Esophagus muscularis mucosa (tissue), 4 donors: Measurements from ENCODE around the gene KMT2D. TPM values are rescaled to one million over a fixed set of nuclear protein-coding genes. Genes with fewer than 3 reads are reported as not detected.

Experiments used
- DNase-seq: peaks from one replicate; pipeline ENCODE4 v3.0.0-alpha.2; 2017; ENCODE audit errors: extremely low spot score
- H3K27ac ChIP-seq, 4 donors: fragments of 200-600 bp; sonication (generic); replicated peaks in 1 of 4; 1 replicate in 3 of 4; 2 replicates in 1 of 4; pipeline ENCODE4 v1.5.1; 2016 to 2019; ENCODE audit warnings: mild to moderate bottlenecking in 1 of 4
- H3K27me3 ChIP-seq, 4 donors: fragments of 200-600 bp; sonication (generic); one replicate each; pipeline versions ENCODE4 v1.5.1 to v1.6.0; 2016 to 2019
- H3K36me3 ChIP-seq, 4 donors: fragments of 200-600 bp; sonication (generic); one replicate each; pipeline ENCODE4 v1.5.1; 2016 to 2019
- H3K4me1 ChIP-seq, 4 donors: fragments of 200-600 bp; sonication (generic); one replicate each; pipeline ENCODE4 v1.5.1; 2016 to 2019
- H3K4me3 ChIP-seq, 4 donors: fragments of 200-600 bp; sonication (generic); 1 replicate in 2 of 4; 2 replicates in 2 of 4; pipeline ENCODE4 v1.5.1; 2016 to 2019; ENCODE audit warnings: mild to moderate bottlenecking in 4 of 4, moderate library complexity in 1 of 4
- H3K9me3 ChIP-seq, 4 donors: fragments of 200-600 bp; sonication (generic); 1 replicate in 3 of 4; 2 replicates in 1 of 4; pipeline ENCODE4 v1.5.1; 2016 to 2019
- EP300 ChIP-seq: sonication (generic); formaldehyde crosslinking; IDR thresholded peaks from one replicate; pipeline ENCODE4 v1.6.1; 2017; ENCODE audit warnings: antibody characterized with exemption
- POLR2A ChIP-seq: fragments of 450-650 bp; IDR thresholded peaks from one replicate; pipeline ENCODE4 v1.6.1; 2017; ENCODE audit warnings: antibody characterized with exemption, moderate library complexity, mild to moderate bottlenecking, low read depth
- POLR2AphosphoS5 ChIP-seq, 2 donors: sonication (generic); formaldehyde crosslinking; IDR thresholded peaks; one replicate each; pipeline ENCODE4 v1.6.1; 2017; ENCODE audit warnings: antibody characterized with exemption in 2 of 2
- WGBS: methylation state at CpG from one replicate; pipeline ENCODE4 v1.1.5; 2018; 5-methylcytosine and 5-hydroxymethylcytosine counted together
- intact Hi-C: fragments of 100-400 bp; cut with DNase I; formaldehyde crosslinking; loops from one replicate; pipeline ENCODE4 v1.15.1; 2023
- total RNA-seq, 4 donors: library from RNA; depleted of rRNA; stranded (reverse); fragments of >200 nt; gene quantifications; one replicate each; pipeline versions ENCODE4 v1.1.0 to v1.2.1, GENCODE V29; 2016
- TF ChIP-seq, protein P1 (sequence below), 3 experiments: fragments of 200-600 bp in 2 of 3; fragments of 450-650 bp in 1 of 3; sonication (generic) in 2 of 3; IDR thresholded peaks; one replicate each; pipeline ENCODE4 v1.5.1; 2017 to 2019; ENCODE audit warnings: antibody characterized with exemption in 3 of 3, mild to moderate bottlenecking in 2 of 3, moderate library complexity in 1 of 3

The KMT2D gene
- total RNA-seq, 4 donors from 2014 or later: 47.2 to 85.2 (median 76.2) TPM

DNA sequence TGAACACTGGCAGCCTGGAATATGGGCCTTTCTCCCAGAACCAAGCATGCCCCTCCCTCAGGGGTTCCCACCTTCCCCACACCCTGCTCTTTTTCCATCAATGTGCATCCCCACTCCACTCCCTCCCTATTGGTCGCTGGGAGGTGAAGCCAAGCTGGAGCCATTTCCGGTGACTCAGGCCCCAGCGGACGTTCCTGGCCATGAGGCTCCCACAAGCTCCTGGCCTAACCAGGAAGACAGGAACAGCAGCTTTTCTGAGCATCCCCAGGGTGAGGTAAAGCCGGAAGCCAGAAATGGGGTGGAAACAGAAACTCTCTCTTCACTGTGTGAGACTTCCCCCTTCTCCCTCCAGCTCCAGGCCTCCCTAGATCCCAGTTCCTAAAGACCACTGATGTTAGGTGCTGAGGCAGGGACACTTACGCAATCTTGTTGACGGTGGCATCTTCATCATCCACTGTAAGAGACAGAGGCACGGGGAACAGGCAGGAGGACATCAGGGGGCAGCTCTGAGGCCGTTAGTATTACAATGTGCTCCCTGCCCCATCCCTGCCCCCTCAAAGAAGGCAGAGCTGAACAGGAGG, 45.0 kb upstream of the KMT2D start:
- WGBS: 45% methylated on average over 9 of the region's 9 CpGs
- TF ChIP-seq, protein P1, sequence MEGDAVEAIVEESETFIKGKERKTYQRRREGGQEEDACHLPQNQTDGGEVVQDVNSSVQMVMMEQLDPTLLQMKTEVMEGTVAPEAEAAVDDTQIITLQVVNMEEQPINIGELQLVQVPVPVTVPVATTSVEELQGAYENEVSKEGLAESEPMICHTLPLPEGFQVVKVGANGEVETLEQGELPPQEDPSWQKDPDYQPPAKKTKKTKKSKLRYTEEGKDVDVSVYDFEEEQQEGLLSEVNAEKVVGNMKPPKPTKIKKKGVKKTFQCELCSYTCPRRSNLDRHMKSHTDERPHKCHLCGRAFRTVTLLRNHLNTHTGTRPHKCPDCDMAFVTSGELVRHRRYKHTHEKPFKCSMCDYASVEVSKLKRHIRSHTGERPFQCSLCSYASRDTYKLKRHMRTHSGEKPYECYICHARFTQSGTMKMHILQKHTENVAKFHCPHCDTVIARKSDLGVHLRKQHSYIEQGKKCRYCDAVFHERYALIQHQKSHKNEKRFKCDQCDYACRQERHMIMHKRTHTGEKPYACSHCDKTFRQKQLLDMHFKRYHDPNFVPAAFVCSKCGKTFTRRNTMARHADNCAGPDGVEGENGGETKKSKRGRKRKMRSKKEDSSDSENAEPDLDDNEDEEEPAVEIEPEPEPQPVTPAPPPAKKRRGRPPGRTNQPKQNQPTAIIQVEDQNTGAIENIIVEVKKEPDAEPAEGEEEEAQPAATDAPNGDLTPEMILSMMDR (IDR thresholded peaks at IDR 0.05): no peak
- no peak for TF ChIP-seq POLR2A
- TF ChIP-seq EP300: no peak
- no peak for TF ChIP-seq POLR2AphosphoS5 (IDR thresholded peaks at IDR 0.05)
- Histone ChIP-seq H3K36me3 (peaks cover 36 to 65% (median 58%) of the 10 kb centered on the region in 4 donors), H3K4me3 (no peak overlapping the region), H3K27ac (peak overlapping the region in 3 of 4 donors; percentile 28 to 46 (median 32)), H3K9me3 (no peaks in the 10 kb centered on the region), H3K27me3 (no peaks in the 10 kb centered on the region), H3K4me1 (peaks cover 51 to 65% (median 58%) of the 10 kb centered on the region in 4 donors)
- DNase-seq: no peak
- intact Hi-C loops: no loop called here

DNA sequence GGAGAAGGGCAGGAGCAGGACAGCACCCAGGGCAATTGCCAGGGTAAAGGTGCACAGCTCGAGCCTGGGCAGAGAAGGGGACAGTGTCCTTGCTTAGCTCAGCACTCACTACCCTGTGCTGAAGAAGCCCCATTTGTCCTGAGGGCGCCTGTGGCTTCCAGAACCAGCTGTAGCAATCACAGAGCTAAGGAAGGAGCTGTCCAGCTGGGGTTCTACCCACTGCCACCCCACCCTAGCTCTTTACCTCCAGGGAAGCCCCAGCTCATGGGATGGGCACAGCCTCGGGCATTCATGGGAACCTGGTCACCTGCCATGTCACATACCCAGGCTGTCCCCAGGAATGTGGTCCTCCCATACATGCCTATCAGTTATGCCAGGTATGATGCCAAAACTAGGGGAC, 44.2 kb upstream of the KMT2D start:
- Histone ChIP-seq H3K27ac (no peak overlapping the region), H3K27me3 (no peaks in the 10 kb centered on the region), H3K4me3 (no peak overlapping the region), H3K36me3 (peaks cover 44 to 73% (median 66%) of the 10 kb centered on the region in 4 donors), H3K9me3 (no peaks in the 10 kb centered on the region), H3K4me1 (peaks cover 51 to 65% (median 58%) of the 10 kb centered on the region in 4 donors)
- WGBS: 41% methylated on average over 3 of the region's 3 CpGs
- TF ChIP-seq POLR2A (no peak), EP300 (no peak), POLR2AphosphoS5 (IDR thresholded peaks at IDR 0.05) (no peak)
- TF ChIP-seq, protein P1 (IDR thresholded peaks at IDR 0.05): no peak
- intact Hi-C loops: no loop called here
- no peak for DNase-seq

DNA sequence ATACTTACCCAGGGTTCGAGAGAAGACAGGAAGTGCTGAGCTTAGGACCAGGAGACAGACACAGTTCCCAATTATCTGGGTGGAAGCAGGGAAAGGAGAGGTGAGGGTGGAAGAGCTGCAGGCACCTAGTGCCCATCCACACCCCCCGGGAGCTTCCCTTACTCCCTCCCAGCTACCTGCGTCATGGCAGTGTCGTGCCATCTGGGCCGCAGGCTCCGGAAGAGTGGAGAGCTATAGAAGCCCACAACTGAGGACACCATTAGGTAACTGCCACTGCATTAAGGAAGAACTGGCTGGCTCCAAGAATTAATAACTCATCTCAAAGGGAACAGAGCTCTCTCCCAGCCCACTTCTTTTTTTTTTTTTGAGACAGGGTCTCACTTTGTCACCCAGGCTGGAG, 39.8 kb upstream of the KMT2D start:
- intact Hi-C loops: no loop called here
- no peak overlapping the region for H3K27ac ChIP-seq
- H3K4me1 ChIP-seq: peaks cover 13 to 21% (median 15%) of the 10 kb centered on the region in 4 donors
- H3K36me3 ChIP-seq: peaks cover 63 to 95% (median 86%) of the 10 kb centered on the region in 4 donors
- no peaks in the 10 kb centered on the region for H3K9me3 ChIP-seq
- DNase-seq: no peak
- H3K27me3 ChIP-seq: no peaks in the 10 kb centered on the region
- H3K4me3 ChIP-seq: no peak overlapping the region
- no peak for TF ChIP-seq EP300
- TF ChIP-seq POLR2AphosphoS5 (IDR thresholded peaks at IDR 0.05): no peak
- no peak for TF ChIP-seq POLR2A
- TF ChIP-seq, protein P1 (IDR thresholded peaks at IDR 0.05): no peak
- 92% methylated on average over 6 of the region's 6 CpGs for WGBS

DNA sequence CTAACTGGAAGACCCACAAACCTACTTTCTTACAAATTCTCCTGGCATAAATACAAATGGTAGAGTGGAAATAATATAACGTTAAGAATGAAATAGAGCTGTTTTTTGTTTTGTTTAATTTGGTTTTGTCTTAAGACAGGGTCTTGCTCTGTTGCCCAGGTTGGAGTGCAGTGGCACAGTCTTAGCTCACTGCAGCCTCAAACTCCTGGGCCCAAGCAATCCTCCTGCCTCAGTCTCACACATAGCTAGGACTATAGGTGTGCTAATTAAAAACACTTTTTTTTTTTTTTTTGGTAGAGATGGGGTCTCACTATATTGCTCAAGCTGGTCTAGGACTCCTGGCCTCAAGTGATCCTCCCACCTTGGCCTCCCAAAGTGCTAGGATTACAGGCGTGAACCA, 38.1 kb upstream of the KMT2D start:
- no peak for TF ChIP-seq POLR2AphosphoS5 (IDR thresholded peaks at IDR 0.05)
- TF ChIP-seq EP300: no peak
- TF ChIP-seq POLR2A: no peak
- TF ChIP-seq, protein P1 (IDR thresholded peaks at IDR 0.05): no peak
- peaks cover 12 to 19% (median 14%) of the 10 kb centered on the region in 4 donors for H3K4me1 ChIP-seq
- peaks cover 56 to 79% (median 73%) of the 10 kb centered on the region in 4 donors for H3K36me3 ChIP-seq
- H3K4me3 ChIP-seq: no peak overlapping the region
- intact Hi-C loops: no loop called here
- H3K27ac ChIP-seq: no peak overlapping the region
- no peaks in the 10 kb centered on the region for H3K9me3 ChIP-seq
- WGBS: 91% methylated on average over 2 of the region's 2 CpGs
- DNase-seq: no peak
- H3K27me3 ChIP-seq: peaks cover 0 to 13% (median 9%) of the 10 kb centered on the region in 4 donors

DNA sequence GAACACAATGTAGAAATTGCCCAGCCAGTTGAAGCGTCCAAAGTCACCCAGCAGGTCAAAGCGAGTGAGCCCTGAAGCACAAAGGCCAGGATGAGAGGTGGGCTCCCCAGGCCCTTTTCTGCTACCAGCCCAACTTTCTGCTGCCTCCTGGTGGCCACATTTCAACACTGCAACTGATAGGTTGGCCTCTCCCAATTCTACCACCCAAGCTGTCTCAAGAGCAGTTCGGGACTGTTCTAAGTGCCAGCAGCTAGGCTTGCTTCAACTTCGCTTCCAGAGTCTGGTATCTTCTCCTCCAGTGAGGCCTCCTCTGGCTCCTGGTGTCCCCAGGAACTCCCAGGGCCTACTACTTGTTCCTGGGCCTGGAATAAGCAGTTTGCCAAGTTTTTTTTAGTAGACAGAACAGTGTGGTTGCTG, 37.4 kb upstream of the KMT2D start:
- Histone ChIP-seq H3K36me3 (peaks cover 51 to 73% (median 66%) of the 10 kb centered on the region in 4 donors), H3K27me3 (peaks cover 0 to 20% (median 16%) of the 10 kb centered on the region in 4 donors), H3K4me1 (peaks cover 16 to 21% (median 19%) of the 10 kb centered on the region in 4 donors), H3K27ac (no peak overlapping the region), H3K4me3 (no peak overlapping the region), H3K9me3 (no peaks in the 10 kb centered on the region)
- 50% methylated on average over 4 of the region's 4 CpGs for WGBS
- no peak for DNase-seq
- intact Hi-C loops: no loop called here
- TF ChIP-seq, protein P1 (IDR thresholded peaks at IDR 0.05): peak; percentile 68 to 86 (median 73)
- no peak for TF ChIP-seq POLR2A
- peak in 1 of 2 donors; percentile 16 for TF ChIP-seq POLR2AphosphoS5 (IDR thresholded peaks at IDR 0.05)
